HEK293T (cell line): ENCODE measurements around the gene SYT13.
"Not testable (repeated sequence)": the region's sequence is repeated elsewhere in the genome, so short reads cannot be mapped to it uniquely, and the experiment has no call there.

Experiments used
- CTCF ChIA-PET: fragments of 350-600 bp; formaldehyde crosslinking; extraction: SDS; loops from one replicate; lab custom pipeline; 2021; ENCODE audit warnings: antibody characterized with exemption, inconsistent platforms; lab: Yijun Ruan, JAX
- POLR2A ChIA-PET: fragments of 350-600 bp; formaldehyde crosslinking; extraction: SDS; loops from one replicate; lab custom pipeline; 2020; ENCODE audit warnings: antibody characterized with exemption, inconsistent platforms; lab: Yijun Ruan, JAX
- DNase-seq: peaks from one replicate; pipeline ENCODE4 v3.0.0; 2012; ENCODE audit warnings: mixed read lengths; ENCODE audit errors: extremely low spot score
- ARNT ChIP-seq: fragments of 450-650 bp; IDR thresholded peaks from 2 replicates; pipeline ENCODE4 v1.6.1; 2017; ENCODE audit warnings: mild to moderate bottlenecking
- BHLHE40 ChIP-seq: fragments of 450-650 bp; IDR thresholded peaks from 2 replicates; pipeline ENCODE4 v1.6.1; 2016; ENCODE audit warnings: mild to moderate bottlenecking, moderate library complexity, borderline replicate concordance
- CTBP1 ChIP-seq: fragments of 450-650 bp; IDR thresholded peaks from 2 replicates; pipeline ENCODE4 v1.6.1; 2016; ENCODE audit warnings: borderline replicate concordance
- ELF4 ChIP-seq: fragments of 450-650 bp; IDR thresholded peaks from 2 replicates; pipeline ENCODE4 v1.6.1; 2017; ENCODE audit warnings: antibody characterized with exemption
- FOXA1 ChIP-seq: fragments of 450-650 bp; IDR thresholded peaks from 2 replicates; pipeline ENCODE4 v1.6.1; 2016; ENCODE audit warnings: mild to moderate bottlenecking
- FOXK2 ChIP-seq: fragments of 450-650 bp; IDR thresholded peaks from 2 replicates; pipeline ENCODE4 v1.6.1; 2016; ENCODE audit warnings: mild to moderate bottlenecking
- FOXM1 ChIP-seq: fragments of 450-650 bp; IDR thresholded peaks from 2 replicates; pipeline ENCODE4 v1.6.1; 2017; ENCODE audit warnings: mild to moderate bottlenecking, borderline replicate concordance
- HDGF ChIP-seq: fragments of 450-650 bp; IDR thresholded peaks from 2 replicates; pipeline ENCODE4 v1.6.1; 2017; ENCODE audit warnings: antibody characterized with exemption, borderline replicate concordance
- L3MBTL2 ChIP-seq: fragments of 450-650 bp; conservative IDR thresholded peaks from 2 replicates; pipeline ENCODE4 v1.6.1; 2016; ENCODE audit warnings: mild to moderate bottlenecking
- LEF1 ChIP-seq: fragments of 450-650 bp; IDR thresholded peaks from 2 replicates; pipeline ENCODE4 v1.6.1; 2017; ENCODE audit warnings: mild to moderate bottlenecking, borderline replicate concordance
- NFRKB ChIP-seq: fragments of 450-650 bp; IDR thresholded peaks from 2 replicates; pipeline ENCODE4 v1.6.1; 2016; ENCODE audit warnings: mild to moderate bottlenecking, moderate library complexity
- SP1 ChIP-seq: fragments of 450-650 bp; IDR thresholded peaks from 2 replicates; pipeline ENCODE4 v1.6.1; 2017
- SUZ12 ChIP-seq: fragments of 450-650 bp; IDR thresholded peaks from 2 replicates; pipeline ENCODE4 v1.6.1; 2016; ENCODE audit warnings: mild to moderate bottlenecking
- TARDBP ChIP-seq: fragments of 450-650 bp; IDR thresholded peaks from 2 replicates; pipeline ENCODE4 v1.6.1; 2016
- ZNF384 ChIP-seq: fragments of 450-650 bp; IDR thresholded peaks from 2 replicates; pipeline ENCODE4 v1.6.1; 2016
- TF ChIP-seq, protein P1 (sequence below): fragments of 450-650 bp; IDR thresholded peaks from 2 replicates; pipeline ENCODE4 v1.6.1; 2016

The SYT13 gene

DNA sequence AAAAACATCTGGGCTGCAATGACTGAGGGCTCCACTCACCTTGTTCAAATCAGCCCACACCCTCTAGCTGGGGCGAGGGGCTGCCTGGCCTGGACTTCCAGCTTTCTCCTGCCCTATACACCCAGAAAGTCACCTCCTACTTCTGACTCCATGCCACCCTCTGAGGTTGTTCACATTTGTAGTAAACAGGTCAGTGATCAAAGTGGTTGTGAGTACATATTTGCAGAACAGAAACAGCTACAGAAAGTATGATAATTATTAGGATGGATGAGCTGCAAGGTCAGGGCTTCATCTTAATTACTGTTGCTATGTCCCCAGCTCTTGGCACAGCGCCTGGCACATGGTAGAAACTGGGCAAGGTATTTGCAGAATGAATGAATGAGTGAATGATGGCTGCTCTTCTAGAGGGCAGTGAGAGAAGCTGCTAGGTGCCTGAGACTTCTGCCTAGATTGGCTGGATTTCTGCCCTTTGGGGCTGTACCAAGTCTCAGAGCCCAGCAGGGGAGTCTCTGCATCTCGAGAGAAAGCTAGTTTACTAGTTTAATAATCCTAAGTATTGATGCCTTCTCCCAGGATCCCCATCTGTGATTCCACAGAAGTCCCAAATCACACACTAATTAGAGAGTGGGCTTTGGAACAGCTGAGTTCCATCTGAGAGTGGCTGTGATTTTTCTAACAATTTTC, 36.0 kb downstream of the SYT13 start:
- ChIA-PET POLR2A (interaction anchor here (0.6 kb wide), 1 partner anchor 86 kb away, joined by 3 read pairs; no protein-coding TSS in a partner anchor), CTCF (no interaction called here)
- no peak for TF ChIP-seq ZNF384
- TF ChIP-seq TARDBP: no peak
- TF ChIP-seq ELF4: no peak
- no peak for TF ChIP-seq SUZ12
- TF ChIP-seq, protein P1, sequence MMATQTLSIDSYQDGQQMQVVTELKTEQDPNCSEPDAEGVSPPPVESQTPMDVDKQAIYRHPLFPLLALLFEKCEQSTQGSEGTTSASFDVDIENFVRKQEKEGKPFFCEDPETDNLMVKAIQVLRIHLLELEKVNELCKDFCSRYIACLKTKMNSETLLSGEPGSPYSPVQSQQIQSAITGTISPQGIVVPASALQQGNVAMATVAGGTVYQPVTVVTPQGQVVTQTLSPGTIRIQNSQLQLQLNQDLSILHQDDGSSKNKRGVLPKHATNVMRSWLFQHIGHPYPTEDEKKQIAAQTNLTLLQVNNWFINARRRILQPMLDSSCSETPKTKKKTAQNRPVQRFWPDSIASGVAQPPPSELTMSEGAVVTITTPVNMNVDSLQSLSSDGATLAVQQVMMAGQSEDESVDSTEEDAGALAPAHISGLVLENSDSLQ: no peak
- TF ChIP-seq BHLHE40: no peak
- TF ChIP-seq HDGF: no peak
- TF ChIP-seq LEF1: no peak
- TF ChIP-seq FOXK2: no peak
- DNase-seq: no peak

DNA sequence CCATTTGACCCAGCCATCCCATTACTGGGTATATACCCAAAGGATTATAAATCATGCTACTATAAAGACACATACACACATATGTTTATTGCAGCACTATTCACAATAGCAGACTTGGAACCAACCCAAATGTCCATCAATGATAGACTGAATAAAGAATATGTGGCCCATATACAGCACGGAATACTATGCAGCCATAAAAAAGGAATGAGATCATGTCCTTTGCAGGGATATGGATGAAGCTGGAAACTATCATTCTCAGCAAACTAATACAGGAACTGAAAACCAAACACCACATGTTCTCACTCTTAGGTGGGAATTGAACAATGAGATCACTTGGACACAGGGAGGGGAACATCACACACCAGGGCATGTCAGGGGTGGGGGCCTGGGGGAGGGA, 36.8 kb downstream of the SYT13 start:
- CTCF ChIA-PET, DNase-seq: not testable (repeated sequence)
- POLR2A ChIA-PET: interaction anchor here (0.6 kb wide), 1 partner anchor 65 kb away, joined by 3 read pairs; no protein-coding TSS in a partner anchor

GRCh38 chr11:45248501-45249011, 37.6 kb downstream of the SYT13 start:
- no peak for TF ChIP-seq L3MBTL2
- TF ChIP-seq ZNF384: no peak
- no peak for TF ChIP-seq ELF4
- no peak for TF ChIP-seq FOXM1
- TF ChIP-seq SUZ12: no peak
- no peak for TF ChIP-seq LEF1
- TF ChIP-seq, protein P1: no peak
- no peak for TF ChIP-seq SP1
- no peak for TF ChIP-seq CTBP1
- TF ChIP-seq HDGF: no peak
- no peak for TF ChIP-seq FOXK2
- TF ChIP-seq TARDBP: no peak
- TF ChIP-seq NFRKB: no peak
- no peak for TF ChIP-seq ARNT
- no peak for TF ChIP-seq FOXA1
- TF ChIP-seq BHLHE40: no peak
- no peak for DNase-seq
- ChIA-PET CTCF (interaction anchor here (0.6 kb wide), 1 partner anchor 45 kb away, joined by 4 read pairs; no protein-coding TSS in a partner anchor), POLR2A (no interaction called here)

DNA sequence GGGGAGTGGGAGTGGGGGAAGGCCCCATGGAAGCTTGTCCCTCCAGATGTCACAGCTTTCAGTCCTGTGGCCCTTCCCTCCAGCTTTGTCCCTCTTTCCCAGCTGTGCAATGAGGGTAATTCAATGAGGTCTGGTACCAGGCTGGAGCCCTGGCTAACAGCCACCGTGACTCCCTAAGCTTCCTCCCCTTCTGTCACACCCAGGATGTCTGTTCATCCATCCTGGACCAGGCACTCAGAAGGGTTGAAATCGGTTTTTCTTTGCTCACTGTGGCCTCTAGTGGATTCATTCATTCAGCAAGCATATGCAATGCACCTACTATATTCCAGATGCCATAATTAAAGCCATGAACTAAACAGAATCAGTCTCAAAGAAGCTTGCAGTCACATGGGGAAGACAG, 38.7 kb downstream of the SYT13 start:
- ChIA-PET CTCF (interaction anchor here (2.9 kb wide), 1 partner anchor 14 kb away, joined by 15 read pairs; no protein-coding TSS in a partner anchor), POLR2A (no interaction called here)
- DNase-seq: no peak
- TF ChIP-seq TARDBP (no peak), SUZ12 (no peak), L3MBTL2 (no peak), FOXK2 (no peak), FOXA1 (no peak), NFRKB (no peak), ELF4 (no peak), LEF1 (no peak)

GRCh38 chr11:45246241-45246640, 39.9 kb downstream of the SYT13 start:
- CTCF ChIA-PET: interaction anchor here (0.9 to 2.9 kb wide), 3 partner anchors 13 to 135 kb away, joined by 3 to 15 read pairs (median 4); no protein-coding TSS in a partner anchor
- DNase-seq: no peak
- POLR2A ChIA-PET: no interaction called here
- TF ChIP-seq ARNT (no peak), LEF1 (no peak), L3MBTL2 (no peak), ZNF384 (no peak), CTBP1 (no peak)

DNA sequence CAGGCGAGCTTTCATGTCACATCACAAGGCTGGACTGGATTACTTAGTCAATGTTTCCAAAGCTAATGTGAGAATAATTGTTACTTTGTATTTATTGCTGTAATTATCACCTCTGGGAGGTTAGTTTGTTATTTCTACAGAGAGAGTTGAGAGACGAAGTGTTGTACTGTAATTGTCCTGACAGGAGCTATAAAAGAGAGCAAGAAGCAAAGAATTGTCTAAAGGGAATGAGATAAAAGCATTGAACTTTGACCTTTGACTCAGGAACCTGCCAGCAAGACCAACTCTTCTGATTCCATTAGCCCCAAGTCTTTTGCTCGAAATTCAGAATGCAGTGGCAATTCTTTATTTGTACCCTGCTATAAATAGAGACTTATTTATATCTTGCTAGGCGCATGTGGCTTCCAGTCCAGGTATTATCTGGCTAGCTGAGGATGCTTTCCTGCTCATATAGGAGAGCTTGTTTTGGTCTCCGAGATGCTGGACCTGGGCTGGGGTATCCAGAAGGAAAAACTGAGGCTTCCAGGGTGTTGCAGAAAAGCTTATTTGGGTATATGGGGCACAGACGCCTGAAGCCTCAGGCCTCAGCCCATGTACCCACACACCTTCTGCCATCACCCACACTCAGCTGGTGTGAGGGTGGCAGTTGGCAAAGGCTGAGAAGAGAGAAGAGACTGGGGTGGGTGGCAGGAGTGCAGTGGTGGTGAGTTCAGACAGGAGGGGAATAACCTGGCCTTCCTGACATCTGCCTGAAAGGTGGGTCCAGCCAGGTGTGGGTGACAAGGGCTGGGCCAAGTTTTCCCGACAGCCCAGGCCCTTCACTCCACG, 40.7 kb downstream of the SYT13 start:
- TF ChIP-seq LEF1 (no peak), FOXK2 (no peak), CTBP1 (no peak), FOXA1 (no peak), ELF4 (no peak), HDGF (no peak), ZNF384 (no peak), TARDBP (no peak), SP1 (no peak), SUZ12 (no peak), ARNT (no peak), NFRKB (no peak), FOXM1 (no peak), L3MBTL2 (no peak), BHLHE40 (no peak)
- TF ChIP-seq, protein P1: no peak
- ChIA-PET CTCF (interaction anchor here (0.9 to 2.9 kb wide), 3 partner anchors 12 to 135 kb away, joined by 3 to 15 read pairs (median 4); no protein-coding TSS in a partner anchor), POLR2A (no interaction called here)
- DNase-seq: no peak
